ENCODE measurements around the gene PIR. TPM values are rescaled to one million over a fixed set of nuclear protein-coding genes. Genes with fewer than 3 reads are reported as not detected.

PIR gene
- total and polyA plus RNA-seq, 2 of the 8 experiments (the other 6 are each of a cell fraction or from before 2014, with no cell fraction given) = 6.4 to 10.3 TPM

DNA sequence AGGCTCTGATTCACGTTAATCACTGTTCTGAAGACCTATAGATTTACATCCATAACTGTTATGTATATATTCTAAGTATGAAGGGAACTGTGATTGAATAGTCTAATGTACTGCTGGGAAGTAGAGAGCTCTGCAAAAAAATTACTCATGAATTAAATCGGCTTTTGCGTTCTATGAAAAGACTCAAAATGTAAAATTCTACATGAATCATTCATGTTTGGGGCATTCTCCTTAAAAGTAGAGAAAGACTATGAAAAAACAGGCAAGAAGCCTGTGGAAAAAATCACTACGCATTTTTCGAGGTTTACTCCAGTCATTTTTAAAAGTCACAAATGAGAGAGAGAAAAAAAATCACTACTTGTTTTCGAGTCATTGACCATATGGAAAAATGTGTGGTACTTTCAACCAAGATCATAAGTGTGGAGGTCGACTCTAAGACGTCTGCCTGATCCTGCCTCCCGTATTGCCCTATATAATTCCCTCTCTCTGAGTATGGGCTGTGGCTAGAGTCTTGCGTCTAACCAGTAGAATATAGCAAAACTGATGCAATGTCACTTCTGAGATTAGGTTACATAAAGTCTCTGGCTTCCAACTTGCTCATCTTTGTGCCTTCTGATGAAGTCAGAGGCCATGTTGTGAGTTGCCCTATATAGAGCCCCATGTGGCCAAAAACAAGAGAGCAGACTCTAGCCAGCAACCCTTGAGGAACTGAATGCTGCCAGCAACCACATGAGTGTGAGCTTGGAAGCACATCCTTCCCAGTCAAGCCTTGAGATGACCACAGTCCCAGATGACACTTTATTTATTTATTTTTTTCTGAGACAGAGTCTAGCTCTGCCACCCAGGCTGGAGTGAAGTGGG, 76.8 kb downstream of the PIR start:
- Histone ChIP-seq H3K9me3 (ENCODE audit: insufficient read depth in 2 of 2, low read depth in 1 of 2, low read length in 1 of 2) (no peaks in the 10 kb centered on the region), H2BK12ac (ENCODE audit: low read depth, low read length) (no peak overlapping the region), H4K8ac (ENCODE audit: extremely low read depth, insufficient read depth, low read length) (no peak overlapping the region), H3K4me3 (ENCODE audit: extremely low read depth in 1 of 4, insufficient read depth in 2 of 4, low read depth in 3 of 4, low read length in 4 of 4) (no peak overlapping the region), H2BK20ac (ENCODE audit: low read length) (no peak overlapping the region), H3K23me2 (ENCODE audit: low read depth, low read length) (no peaks in the 10 kb centered on the region), H2AK5ac (ENCODE audit: low read depth, low read length) (no peak overlapping the region), H3K27me3 (replicated peaks in 1 of 4; ENCODE audit: control insufficient read depth in 3 of 4, extremely low read depth in 1 of 4, insufficient read depth in 3 of 4, low read length in 3 of 4) (no peaks in the 10 kb centered on the region), H4K20me1 (replicated peaks in 1 of 2; ENCODE audit: control insufficient read depth in 1 of 2, insufficient read depth in 2 of 2, low read length in 2 of 2) (no peaks in the 10 kb centered on the region), H3K4me1 (replicated peaks in 1 of 4; ENCODE audit: control insufficient read depth in 3 of 4, insufficient read depth in 4 of 4, low read length in 3 of 4) (no peaks in the 10 kb centered on the region), H3K79me2 (ENCODE audit: control insufficient read depth in 1 of 2, insufficient read depth in 2 of 2, low read length in 2 of 2) (no peaks in the 10 kb centered on the region), H2BK120ac (replicated peaks; ENCODE audit: low read depth, low read length) (no peak overlapping the region), H3K56ac (replicated peaks; ENCODE audit: insufficient read length, low read depth, low read length) (no peak overlapping the region), H3K27ac (ENCODE audit: low read depth, low read length) (no peak overlapping the region), H3K36me3 (ENCODE audit: control insufficient read depth in 2 of 4, insufficient read depth in 4 of 4, low read length in 3 of 4) (no peaks in the 10 kb centered on the region), H3K4ac (replicated peaks; ENCODE audit: insufficient read length, low read depth, low read length) (no peak overlapping the region), H4K91ac (replicated peaks; ENCODE audit: insufficient read length, low read length) (no peak overlapping the region), H2BK15ac (ENCODE audit: low read length) (no peak overlapping the region), H3K4me2 (ENCODE audit: insufficient read depth in 1 of 2, low read depth in 2 of 2, low read length in 2 of 2) (no peak overlapping the region), H4K5ac (ENCODE audit: insufficient read length, low read depth, low read length) (no peak overlapping the region), H3K14ac (ENCODE audit: insufficient read length) (no peak overlapping the region), H3K9ac (replicated peaks in 1 of 4; ENCODE audit: extremely low read depth in 1 of 4, low read depth in 3 of 4, low read length in 3 of 4) (no peak overlapping the region), H2AFZ (ENCODE audit: low read length) (no peak overlapping the region; the same call in 1 of the 2 replicates), H2BK5ac (ENCODE audit: low read depth, low read length) (no peak overlapping the region), H3K18ac (ENCODE audit: extremely low read depth, low read length) (no peak overlapping the region), H3K79me1 (ENCODE audit: low read depth, low read length) (no peaks in the 10 kb centered on the region), H3K23ac (ENCODE audit: insufficient read length) (no peak overlapping the region)
- WGBS, 2 experiments (ENCODE audit: extremely low coverage in 1 of 2, insufficient coverage in 1 of 2, insufficient read length in 1 of 2, insufficient replicate concordance in 2 of 2, low coverage in 1 of 2, low lambda C conversion rate in 2 of 2, missing lambda C conversion rate in 1 of 2) = 79% methylated on average over 10 of the region's 10 CpGs; no CpG with 5 or more reads in 1 of the 2 experiments
- DNase-seq (ENCODE audit: low read depth in 1 of 2, low spot score in 2 of 2) (no peak), FAIRE-seq (no peak)
- CTCF ChIA-PET (ENCODE audit: partially characterized antibody) = no interaction called here
- POLR2A ChIA-PET (ENCODE audit: partially characterized antibody) = no interaction called here
- no peak for TF ChIP-seq SAP30 (IDR thresholded peaks at IDR 0.05; ENCODE audit: insufficient read depth, insufficient replicate concordance, low read length)
- no peak for TF ChIP-seq SIRT6 (IDR thresholded peaks at IDR 0.05; ENCODE audit: low read length)
- TF ChIP-seq HDAC6 (IDR thresholded peaks at IDR 0.05; ENCODE audit: low read depth, low read length) = no peak
- TF ChIP-seq GABPA (IDR thresholded peaks at IDR 0.05; ENCODE audit: borderline replicate concordance, insufficient read depth, low read length) = no peak
- no peak for TF ChIP-seq CHD2 (IDR thresholded peaks at IDR 0.05; ENCODE audit: low read length)
- TF ChIP-seq, protein P1, sequence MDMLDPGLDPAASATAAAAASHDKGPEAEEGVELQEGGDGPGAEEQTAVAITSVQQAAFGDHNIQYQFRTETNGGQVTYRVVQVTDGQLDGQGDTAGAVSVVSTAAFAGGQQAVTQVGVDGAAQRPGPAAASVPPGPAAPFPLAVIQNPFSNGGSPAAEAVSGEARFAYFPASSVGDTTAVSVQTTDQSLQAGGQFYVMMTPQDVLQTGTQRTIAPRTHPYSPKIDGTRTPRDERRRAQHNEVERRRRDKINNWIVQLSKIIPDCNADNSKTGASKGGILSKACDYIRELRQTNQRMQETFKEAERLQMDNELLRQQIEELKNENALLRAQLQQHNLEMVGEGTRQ (IDR thresholded peaks at IDR 0.05; ENCODE audit: low read length) = no peak
- no peak for TF ChIP-seq KDM5A (IDR thresholded peaks at IDR 0.05; ENCODE audit: low read length)
- no peak for TF ChIP-seq POLR2A (IDR thresholded peaks at IDR 0.05; ENCODE audit: control extremely low read depth in 1 of 2, low read depth in 2 of 2, low read length in 2 of 2)
- TF ChIP-seq BCL11A (IDR thresholded peaks at IDR 0.05; ENCODE audit: low read depth in 2 of 2, low read length in 2 of 2) = no peak
- TF ChIP-seq MAFK (IDR thresholded peaks at IDR 0.05; ENCODE audit: low read depth, low read length) = no peak
- no peak for TF ChIP-seq KDM4A (IDR thresholded peaks at IDR 0.05; ENCODE audit: low read depth, low read length, severe bottlenecking)
- TF ChIP-seq TAF1 (IDR thresholded peaks at IDR 0.05; ENCODE audit: low read depth, low read length) = no peak
- no peak for TF ChIP-seq CREB1 (IDR thresholded peaks at IDR 0.05)

All from H1 (cell line).